GM18858 (cell line): ENCODE results near the gene OR52N5.
A peak's percentile ranks its signal among the peaks of the same experiment; 100 is the strongest.

ENCODE experiments used
- ATAC-seq: cut with Tn5 transposase; IDR thresholded peaks from one replicate; pipeline ENCODE4 v1.9.1; 2021; ENCODE audit not compliant: unreplicated experiment

The OR52N5 gene

GRCh38 chr11:5783255-5783654 lies at the start of gene OR52N5:
TSS of gene OR52N5 (minus strand) at chr11:5783355. CDS start at chr11:5778634, 4,721 bp downstream.
- ATAC-seq: no peak

- ATAC-seq: no peak
Observed at GRCh38 chr11:5831196-5831829, 48.2 kb upstream of the OR52N5 start.

- no peak for ATAC-seq
Observed at GRCh38 chr11:5818245-5818886, 35.2 kb upstream of the OR52N5 start.

GRCh38 chr11:5815534-5815933 lies 32.4 kb upstream of the OR52N5 start:
- peak; percentile 48 for ATAC-seq

DNA sequence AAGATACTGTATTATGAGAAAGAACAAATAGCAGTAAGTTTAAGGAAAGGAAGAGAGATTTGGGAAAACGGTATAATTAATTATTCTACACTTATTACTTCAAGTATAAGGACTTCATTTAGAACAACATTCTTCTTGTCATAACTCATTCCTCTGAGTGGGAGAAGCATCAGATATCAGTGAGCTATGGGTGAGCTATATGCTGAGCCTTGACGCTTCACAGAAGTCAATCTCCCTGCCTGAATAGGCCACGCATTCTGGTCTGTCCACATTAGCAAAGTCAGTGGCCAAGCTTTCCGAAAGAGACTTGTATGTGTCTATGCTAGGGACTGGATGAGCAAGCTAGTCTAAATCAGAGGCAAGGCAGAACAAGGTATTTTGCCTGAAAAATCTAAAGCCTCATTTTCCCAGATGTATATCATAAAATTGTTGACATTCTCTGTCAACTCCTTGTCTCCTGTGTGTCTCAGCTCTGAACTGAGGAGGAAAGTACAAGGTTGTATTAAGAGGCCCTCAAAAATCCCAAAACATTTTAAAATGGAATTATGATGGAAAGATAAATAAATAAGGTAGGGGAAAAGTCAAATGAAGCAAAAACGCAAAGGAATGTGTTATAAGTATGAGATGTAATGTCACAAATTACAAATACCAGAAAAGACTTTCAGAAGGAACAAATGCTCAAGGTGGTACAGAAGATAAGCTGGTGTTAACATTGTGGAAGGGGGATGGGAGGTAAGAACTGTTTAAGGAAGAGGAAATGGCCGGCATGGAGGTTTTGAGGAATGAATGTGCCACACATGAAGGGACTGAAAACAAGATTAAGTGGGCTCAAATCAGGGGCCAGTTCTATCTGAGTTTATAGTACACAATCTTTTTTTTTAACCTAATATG lies 27.0 kb upstream of the OR52N5 start:
- ATAC-seq: no peak

- ATAC-seq: no peak
Observed at GRCh38 chr11:5809122-5809519, 26.0 kb upstream of the OR52N5 start.

DNA sequence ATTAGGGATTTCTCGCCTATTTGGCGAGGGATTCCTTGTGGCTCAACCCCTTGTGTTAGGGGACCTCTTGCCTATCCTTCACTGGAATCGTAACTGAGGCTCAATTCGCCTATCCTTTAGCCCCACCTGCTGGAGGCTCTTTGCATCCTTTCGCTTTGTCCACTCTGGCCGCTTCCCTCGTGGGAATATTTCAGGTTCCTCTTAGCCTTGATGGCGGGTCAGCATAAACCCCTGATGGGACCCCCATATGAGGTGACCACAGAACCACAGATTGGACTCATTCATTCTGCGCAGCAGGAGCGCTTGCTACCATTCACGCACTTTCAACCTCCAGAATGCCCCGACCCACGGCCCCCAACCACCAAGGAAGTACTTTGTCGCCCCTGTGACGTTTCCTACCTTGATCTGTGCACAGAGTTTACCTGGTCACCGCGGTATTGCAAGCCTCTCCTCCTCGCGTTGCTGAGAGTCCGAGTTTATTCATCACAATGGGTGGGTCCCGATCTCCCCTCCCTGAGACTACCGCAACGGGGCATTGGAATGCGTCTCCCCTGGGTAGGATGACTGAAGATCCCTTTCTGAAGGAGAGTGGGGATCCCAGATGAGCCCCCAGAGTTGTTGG lies 25.5 kb upstream of the OR52N5 start, which contains the start of gene OR52N2:
Gene OR52N2 (plus strand): TSS at position 425 of the 622 bp plus-strand sequence. CDS start 11,412 bp downstream, outside the sequence.
- ATAC-seq: peak; percentile 89

GRCh38 chr11:5807580-5807979 lies 24.4 kb upstream of the OR52N5 start:
- no peak for ATAC-seq

DNA sequence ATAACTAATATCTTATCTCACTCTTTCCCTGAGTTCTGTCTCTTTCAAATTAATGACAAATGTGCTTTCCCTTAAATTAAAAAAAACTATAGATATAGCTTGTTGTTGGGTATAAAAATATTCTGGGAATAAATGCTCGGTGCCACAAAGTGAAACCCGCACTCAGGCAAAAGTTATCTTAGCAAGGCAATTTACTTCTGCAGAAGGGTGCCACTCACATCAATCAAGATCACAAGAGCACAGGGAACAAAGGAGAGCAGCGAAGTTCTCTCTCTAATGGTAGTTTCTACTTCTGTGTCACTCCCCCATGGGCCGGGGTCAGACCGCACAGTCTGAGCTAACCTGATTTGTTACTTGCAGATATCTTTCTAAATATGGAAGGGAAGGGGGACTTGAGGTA lies 20.8 kb upstream of the OR52N5 start:
- no peak for ATAC-seq

DNA sequence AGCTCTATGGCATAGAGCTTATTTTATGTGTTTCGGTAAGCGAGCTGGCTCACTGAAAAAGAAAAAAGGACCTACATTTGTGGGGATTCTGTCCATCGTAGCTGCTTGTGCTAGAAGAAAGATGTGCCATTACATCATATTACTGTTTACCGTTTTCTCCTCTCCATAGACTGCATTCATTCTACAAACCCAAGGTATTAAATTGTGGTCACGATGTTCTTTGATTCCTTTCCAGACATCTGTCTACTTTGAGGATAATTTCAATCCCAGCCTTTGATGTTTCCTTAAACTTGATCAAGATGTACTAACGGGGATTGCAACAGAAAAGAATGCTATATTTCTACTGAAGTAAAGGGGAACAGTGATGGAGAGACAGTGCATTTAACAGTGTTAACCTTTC lies 13.4 kb upstream of the OR52N5 start:
- no peak for ATAC-seq

DNA sequence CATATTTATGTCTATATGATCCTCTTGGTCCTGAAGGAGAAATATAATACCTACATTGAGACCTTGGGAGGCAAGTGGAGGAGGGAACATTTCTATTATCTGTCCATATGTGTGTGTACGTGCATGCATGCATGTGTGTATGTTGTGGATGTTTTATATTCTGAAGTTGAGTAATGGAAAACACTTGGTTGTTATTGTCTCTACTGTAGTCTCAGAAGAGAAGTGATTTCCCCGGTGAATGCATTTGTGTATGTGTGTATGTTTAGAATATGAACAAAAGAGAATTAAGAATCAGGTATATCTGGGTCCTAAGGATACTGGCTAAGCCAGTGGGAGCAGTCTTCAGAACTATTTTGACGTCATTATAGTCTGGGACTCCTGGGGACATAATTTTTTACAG lies 8.0 kb upstream of the OR52N5 start, which contains the start of gene OR52N1:
Gene OR52N1 (minus strand): TSS at position 101 of the 400 bp plus-strand sequence. CDS start 2,449 bp downstream, outside the sequence.
- no peak for ATAC-seq

GRCh38 chr11:5767056-5767455 lies 16.1 kb downstream of the OR52N5 start:
- ATAC-seq: no peak

DNA sequence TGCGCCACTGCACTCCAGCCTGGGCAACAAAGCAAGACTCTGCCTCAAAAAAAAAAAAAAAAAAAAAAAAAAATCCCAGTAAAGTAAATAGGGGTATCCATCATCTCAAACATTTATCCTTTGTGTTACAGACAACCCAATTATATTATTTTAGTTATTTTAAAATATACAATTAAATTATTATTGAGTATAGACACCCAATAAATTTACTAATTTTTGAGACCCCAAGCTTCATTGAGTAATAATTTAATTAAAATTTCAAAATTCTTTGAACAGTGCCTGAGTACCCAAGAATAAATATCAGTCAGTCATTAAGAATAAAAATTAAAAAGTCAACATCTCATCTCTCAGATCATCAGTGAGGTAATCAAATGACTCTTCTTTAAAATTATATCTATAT lies 29.2 kb downstream of the OR52N5 start, which contains the start of gene OR52N4:
Gene OR52N4 (plus strand): TSS at position 301 of the 400 bp plus-strand sequence. CDS start 498 bp downstream, outside the sequence.
- no peak for ATAC-seq

GRCh38 chr11:5749836-5750235 lies 33.3 kb downstream of the OR52N5 start:
- ATAC-seq: no peak

- ATAC-seq: no peak
Observed at GRCh38 chr11:5746614-5747013, 36.5 kb downstream of the OR52N5 start.

DNA sequence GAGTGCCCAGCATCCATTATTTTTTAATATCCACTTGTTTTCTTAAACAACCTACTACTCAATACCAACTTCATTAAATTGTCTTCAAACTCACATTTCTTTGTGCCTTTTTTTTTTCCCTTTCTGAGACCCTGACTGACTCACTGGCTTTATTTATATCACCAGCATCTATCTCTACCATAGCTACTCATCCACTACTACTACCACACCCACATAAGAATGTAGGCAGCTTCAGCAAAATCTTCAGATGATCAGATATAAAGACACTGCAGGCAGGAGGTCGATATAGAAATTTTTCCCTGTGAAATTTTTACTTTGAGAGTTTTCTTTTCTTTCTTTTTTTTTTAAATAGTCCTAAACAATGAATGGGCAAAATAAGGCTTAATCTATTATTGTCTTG lies 44.7 kb downstream of the OR52N5 start:
- ATAC-seq: no peak

GRCh38 chr11:5737670-5738392 lies 45.3 kb downstream of the OR52N5 start:
- ATAC-seq: no peak

GRCh38 chr11:5737091-5737490 lies 46.1 kb downstream of the OR52N5 start:
- no peak for ATAC-seq

- ATAC-seq: no peak
Observed at GRCh38 chr11:5736396-5736795, 46.8 kb downstream of the OR52N5 start, which contains the start of gene OR56B1. TSS of gene OR56B1 (plus strand) at chr11:5736448. CDS start at chr11:5736517, 69 bp downstream.

- no peak for ATAC-seq
Observed at GRCh38 chr11:5727691-5728090, 55.5 kb downstream of the OR52N5 start.
